ENCODE results near the gene DLGAP3.
"Not testable (repeated sequence)": the region's sequence is repeated elsewhere in the genome, so short reads cannot be mapped to it uniquely, and the experiment has no call there.

- TF ChIP-seq CTCF, POLR2A (IDR thresholded peaks at IDR 0.05): not testable (repeated sequence)
Observed at GRCh38 chr1:34818862-34819261, 110.6 kb downstream of the DLGAP3 start.
